ENCODE measurements around the gene CSTF3.

DNA sequence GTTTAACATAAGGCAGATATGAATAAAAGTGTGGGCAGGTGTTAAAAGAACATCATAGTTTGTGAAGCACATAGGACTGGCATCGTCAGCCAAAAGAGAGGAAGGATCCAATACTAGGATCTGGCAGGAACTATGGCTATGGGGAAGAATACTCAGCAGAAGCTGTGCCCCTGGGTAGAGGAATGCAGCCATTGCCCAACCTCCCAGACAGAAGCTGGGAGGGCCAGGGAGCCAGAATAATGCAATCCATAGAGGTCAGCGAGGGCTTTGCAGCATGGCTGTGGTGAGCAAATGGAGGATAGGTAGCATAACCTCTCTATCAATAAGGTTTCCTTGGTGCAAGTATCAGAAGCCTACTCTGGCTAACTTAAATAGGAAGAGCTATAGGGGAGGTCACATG lies 11.7 kb upstream of the CSTF3 start:
- TF ChIP-seq POLR2A (IDR thresholded peaks at IDR 0.05) (no peak), CTCF (IDR thresholded peaks at IDR 0.05) (no peak)
